OCI-LY3 (cell line): ENCODE measurements around the gene ACYP1.

ENCODE experiments used
- H2AFZ ChIP-seq: fragments of 200-600, 300-600 bp; shearing (Covaris generic); 2 replicates; pipeline ENCODE4 v1.6.0; 2014; ENCODE audit warnings: antibody characterized with exemption, low read depth, low read length
- H3K27ac ChIP-seq: fragments of 200-600, 300-600 bp; sonication (generic); 2 replicates; pipeline ENCODE4 v1.5.1; 2014; ENCODE audit warnings: mild to moderate bottlenecking, low read length, moderate library complexity, mixed read lengths
- H3K27me3 ChIP-seq: fragments of 200-600, 300-600 bp; sonication (generic); 2 replicates; pipeline ENCODE4 v1.6.1; 2014; ENCODE audit warnings: low read depth, low read length, mixed read lengths
- H3K36me3 ChIP-seq: fragments of 200-600, 300-600 bp; sonication (generic); replicated peaks from 2 replicates; pipeline ENCODE3; 2014; ENCODE audit warnings: low read depth, low read length, mixed read lengths
- H3K4me1 ChIP-seq: fragments of 300-600, 200-600 bp; sonication (generic); 2 replicates; pipeline ENCODE4 v1.6.1; 2014; ENCODE audit warnings: low read length, mixed read lengths
- H3K4me2 ChIP-seq: fragments of 200-600, 300-600 bp; sonication (generic); 2 replicates; pipeline ENCODE4 v1.6.1; 2014; ENCODE audit warnings: low read length, mixed read lengths
- H3K4me3 ChIP-seq: fragments of 300-600, 200-600 bp; sonication (generic); 2 replicates; pipeline ENCODE4 v1.5.1; 2014; ENCODE audit warnings: antibody characterized with exemption, mild to moderate bottlenecking, low read length, moderate library complexity
- H3K79me2 ChIP-seq: fragments of 300-600, 200-600 bp; shearing (Covaris generic); 2 replicates; pipeline ENCODE4 v1.6.1; 2014; ENCODE audit warnings: mild to moderate bottlenecking, low read length, mixed read lengths
- H3K9ac ChIP-seq: fragments of 300-600, 200-600 bp; shearing (Covaris generic); 2 replicates; pipeline ENCODE4 v1.6.0; 2014; ENCODE audit warnings: mild to moderate bottlenecking, low read length, moderate library complexity
- H3K9me3 ChIP-seq: fragments of 200-600, 300-600 bp; shearing (Covaris generic); 2 replicates; pipeline ENCODE4 v1.6.1; 2014; ENCODE audit warnings: low read length, mixed read lengths; ENCODE audit not compliant: insufficient read depth
- H4K20me1 ChIP-seq: fragments of 200-600, 300-600 bp; sonication (generic); 2 replicates; pipeline ENCODE4 v1.6.1; 2016; ENCODE audit warnings: low read length, mixed read lengths; ENCODE audit not compliant: insufficient read depth
- CTCF ChIP-seq: fragments of 200-600, 300-600 bp; sonication (generic); IDR thresholded peaks from 2 replicates; pipeline ENCODE4 v1.5.1; 2014; ENCODE audit warnings: antibody characterized with exemption, low read length, low read depth
- EZH2phosphoT487 ChIP-seq: fragments of 200-600 bp; shearing (Covaris generic); IDR thresholded peaks from 2 replicates; pipeline ENCODE4 v1.6.1; 2018; ENCODE audit warnings: antibody characterized with exemption, mixed run types, low read depth

ACYP1 gene

GRCh38 chr14:75081660-75082229, 17.9 kb upstream of the ACYP1 start:
- H3K27me3 ChIP-seq = no peaks in the 10 kb centered on the region
- no peaks in the 10 kb centered on the region for H4K20me1 ChIP-seq
- H3K79me2 ChIP-seq = no peaks in the 10 kb centered on the region
- no peaks in the 10 kb centered on the region for H3K9me3 ChIP-seq
- no peak overlapping the region for H3K9ac ChIP-seq
- no peak overlapping the region for H3K4me3 ChIP-seq
- no peak overlapping the region for H3K4me2 ChIP-seq
- no peaks in the 10 kb centered on the region for H3K4me1 ChIP-seq
- no peak overlapping the region for H2AFZ ChIP-seq
- TF ChIP-seq CTCF (no peak), EZH2phosphoT487 (no peak)
- H3K27ac ChIP-seq = no peak overlapping the region
- H3K36me3 ChIP-seq = peaks cover 38% of the 10 kb centered on the region

- no peaks in the 10 kb centered on the region for H3K9me3 ChIP-seq
- H3K36me3 ChIP-seq = peaks cover 33% of the 10 kb centered on the region
- TF ChIP-seq EZH2phosphoT487 (no peak), CTCF (no peak)
- H3K79me2 ChIP-seq = no peaks in the 10 kb centered on the region
- H3K27ac ChIP-seq = no peak overlapping the region
- no peak overlapping the region for H3K4me3 ChIP-seq
- no peak overlapping the region for H3K9ac ChIP-seq
- no peaks in the 10 kb centered on the region for H3K4me1 ChIP-seq
- H4K20me1 ChIP-seq = no peaks in the 10 kb centered on the region
- no peak overlapping the region for H2AFZ ChIP-seq
- H3K4me2 ChIP-seq = no peak overlapping the region
- H3K27me3 ChIP-seq = no peaks in the 10 kb centered on the region
These were observed 15.7 kb upstream of the ACYP1 start for GRCh38 chr14:75079521-75079920.

GRCh38 chr14:75077794-75078193, 14.0 kb upstream of the ACYP1 start:
- Histone ChIP-seq H3K9ac (no peak overlapping the region), H3K4me1 (no peaks in the 10 kb centered on the region), H3K4me3 (no peak overlapping the region), H3K9me3 (no peaks in the 10 kb centered on the region), H3K4me2 (no peak overlapping the region), H3K36me3 (peaks cover 16% of the 10 kb centered on the region), H3K79me2 (no peaks in the 10 kb centered on the region), H2AFZ (no peak overlapping the region), H4K20me1 (no peaks in the 10 kb centered on the region), H3K27ac (no peak overlapping the region), H3K27me3 (no peaks in the 10 kb centered on the region)
- TF ChIP-seq CTCF (no peak), EZH2phosphoT487 (no peak)

GRCh38 chr14:75070383-75070782, 6.6 kb upstream of the ACYP1 start:
- TF ChIP-seq CTCF = no peak
- TF ChIP-seq EZH2phosphoT487 = no peak
- Histone ChIP-seq H3K4me1 (peaks cover 9% of the 10 kb centered on the region), H4K20me1 (no peaks in the 10 kb centered on the region), H3K27me3 (no peaks in the 10 kb centered on the region), H2AFZ (no peak overlapping the region), H3K9me3 (no peaks in the 10 kb centered on the region), H3K4me3 (no peak overlapping the region), H3K27ac (no peak overlapping the region), H3K79me2 (peaks cover 9% of the 10 kb centered on the region), H3K4me2 (no peak overlapping the region), H3K9ac (no peak overlapping the region), H3K36me3 (no peaks in the 10 kb centered on the region)
